Measurements from ENCODE around the gene INPP4A.
A peak's percentile ranks its signal among the peaks of the same experiment; 100 is the strongest.

DNA sequence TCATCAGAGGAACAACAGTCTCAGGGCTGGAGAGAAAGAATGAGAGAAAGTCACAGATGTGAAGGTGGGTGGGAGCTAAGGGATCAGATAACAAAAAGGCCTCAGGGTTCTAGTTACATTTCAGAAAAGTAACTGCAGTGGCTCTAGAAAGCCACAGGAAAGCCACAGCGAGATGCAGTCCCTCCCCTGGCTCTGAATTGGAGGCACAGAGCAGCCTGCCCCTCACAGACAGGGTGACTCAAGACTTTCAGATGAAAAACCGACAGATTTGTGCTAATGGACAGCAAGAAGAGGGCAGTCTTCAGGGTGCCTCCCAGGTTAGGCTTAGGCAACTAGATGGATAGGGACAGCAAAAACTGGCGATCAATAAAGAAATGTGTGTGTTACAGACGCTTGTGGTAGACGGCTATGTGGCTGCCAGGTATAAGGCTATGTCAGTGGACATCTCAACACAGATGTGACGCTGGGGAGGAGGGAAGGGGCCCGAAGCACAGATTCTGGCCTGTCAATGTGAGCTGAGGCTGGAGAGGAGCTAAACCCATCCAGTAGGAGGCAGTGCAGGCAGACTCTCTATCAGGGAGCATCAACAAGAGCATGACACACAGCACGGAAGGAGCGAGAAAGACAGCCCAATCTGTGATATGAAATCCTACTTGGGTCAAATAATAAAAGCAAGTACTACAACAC, 189.9 kb downstream of the INPP4A start:
- peak; percentile 42 for TF ChIP-seq CTCF (IDR thresholded peaks at IDR 0.05; ENCODE audit: low read depth, low read length)
- TF ChIP-seq EZH2phosphoT487 (IDR thresholded peaks at IDR 0.05; ENCODE audit: low read depth) = no peak

All from OCI-LY3 (cell line).